Spleen (tissue), 7 donors: ENCODE results near the gene CUTA.

Experiments
- POLR2A ChIP-seq, 3 donors: fragments of 450-650 bp; IDR thresholded peaks; one replicate each; pipeline ENCODE4 v1.5.1; 2017; ENCODE audit warnings: antibody characterized with exemption in 3 of 3, mild to moderate bottlenecking in 1 of 3
- POLR2AphosphoS5 ChIP-seq, 3 donors: sonication (generic); formaldehyde crosslinking; IDR thresholded peaks; one replicate each; pipeline ENCODE4 v1.5.1; 2017; ENCODE audit warnings: antibody characterized with exemption in 3 of 3
- TF ChIP-seq, protein P1 (sequence below), 11 experiments: fragments of 200-600 bp in 7 of 11; fragments of 450-650 bp in 4 of 11; sonication (generic) in 4 of 11; IDR thresholded peaks in 8 of 11; conservative IDR thresholded peaks in 3 of 11; 1 replicate in 7 of 11; 2 replicates in 4 of 11; pipeline versions ENCODE4 v1.4.0 to v1.8.0; 2016 to 2021; ENCODE audit warnings: antibody characterized with exemption in 11 of 11, inconsistent platforms in 4 of 11, mild to moderate bottlenecking in 1 of 11
- donor health status: DM: no; HTN: no; CAD: no; lungs with moderate emphysema.
- donor health status: DM: no; HTN: no; CAD: no.
- donor health status: DM: no; HTN: no; CAD: no.

DNA sequence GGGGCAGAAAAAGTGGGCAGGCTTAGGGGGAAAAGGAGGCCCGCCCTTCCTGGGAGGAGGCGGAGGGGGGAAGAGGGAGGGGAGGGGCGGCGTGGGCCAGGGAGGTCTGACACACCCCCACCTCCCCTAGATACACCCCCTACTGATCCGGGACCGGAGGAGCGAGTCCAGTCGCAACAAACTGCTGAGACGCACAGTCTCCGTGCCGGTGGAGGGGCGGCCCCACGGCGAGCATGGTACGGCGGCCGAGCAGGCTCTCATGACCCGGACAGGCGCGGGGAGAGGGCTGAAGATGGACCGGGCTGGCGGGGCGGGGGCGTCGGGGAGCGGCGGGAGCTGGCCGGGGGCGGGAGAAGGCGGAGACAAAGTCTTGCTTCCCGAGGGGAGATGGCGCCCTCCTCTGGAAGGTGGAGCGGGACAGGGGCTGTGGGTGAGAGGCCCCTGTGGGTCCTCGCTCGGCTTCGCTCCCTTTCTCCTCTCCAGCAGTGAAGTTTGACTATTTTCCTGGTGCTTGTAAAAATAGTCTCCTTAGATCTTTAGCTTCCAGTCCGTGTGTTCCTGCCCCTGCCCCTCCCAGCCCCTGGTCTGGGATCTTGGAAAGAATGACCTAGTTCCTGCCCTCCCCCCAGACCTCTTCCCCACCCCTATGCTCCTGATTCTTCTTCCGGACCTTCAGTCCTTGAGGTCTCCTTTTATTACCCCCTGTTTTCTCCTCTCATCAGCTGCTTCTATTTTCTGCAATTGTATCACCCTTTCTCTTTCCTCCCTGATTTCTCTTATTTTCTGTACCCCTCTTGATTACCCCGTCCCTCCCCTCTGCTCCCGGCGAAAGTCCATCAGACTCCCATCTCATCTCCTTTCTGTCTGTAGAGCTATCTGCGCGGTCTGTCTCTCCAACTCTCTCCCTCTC lies 8.0 kb upstream of the CUTA start:
- TF ChIP-seq, protein P1, sequence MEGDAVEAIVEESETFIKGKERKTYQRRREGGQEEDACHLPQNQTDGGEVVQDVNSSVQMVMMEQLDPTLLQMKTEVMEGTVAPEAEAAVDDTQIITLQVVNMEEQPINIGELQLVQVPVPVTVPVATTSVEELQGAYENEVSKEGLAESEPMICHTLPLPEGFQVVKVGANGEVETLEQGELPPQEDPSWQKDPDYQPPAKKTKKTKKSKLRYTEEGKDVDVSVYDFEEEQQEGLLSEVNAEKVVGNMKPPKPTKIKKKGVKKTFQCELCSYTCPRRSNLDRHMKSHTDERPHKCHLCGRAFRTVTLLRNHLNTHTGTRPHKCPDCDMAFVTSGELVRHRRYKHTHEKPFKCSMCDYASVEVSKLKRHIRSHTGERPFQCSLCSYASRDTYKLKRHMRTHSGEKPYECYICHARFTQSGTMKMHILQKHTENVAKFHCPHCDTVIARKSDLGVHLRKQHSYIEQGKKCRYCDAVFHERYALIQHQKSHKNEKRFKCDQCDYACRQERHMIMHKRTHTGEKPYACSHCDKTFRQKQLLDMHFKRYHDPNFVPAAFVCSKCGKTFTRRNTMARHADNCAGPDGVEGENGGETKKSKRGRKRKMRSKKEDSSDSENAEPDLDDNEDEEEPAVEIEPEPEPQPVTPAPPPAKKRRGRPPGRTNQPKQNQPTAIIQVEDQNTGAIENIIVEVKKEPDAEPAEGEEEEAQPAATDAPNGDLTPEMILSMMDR (IDR thresholded peaks at IDR 0.05 in 8 of 11, conservative IDR thresholded peaks at IDR 0.05 in 3 of 11): peak; percentile 7 to 76 (median 51)
- TF ChIP-seq POLR2A (IDR thresholded peaks at IDR 0.05) (peak in 2 of 3 donors; percentile 19 to 21), POLR2AphosphoS5 (IDR thresholded peaks at IDR 0.05) (peak; percentile 89 to 91 (median 90))
